ENCODE results near the gene FAU. TPM values are rescaled to one million over a fixed set of nuclear protein-coding genes. Genes with fewer than 3 reads are reported as not detected.

Gene FAU
- polyA plus RNA-seq, 2 of the 4 experiments (the other 2 are of a cell fraction) = 591 to 878 TPM

DNA sequence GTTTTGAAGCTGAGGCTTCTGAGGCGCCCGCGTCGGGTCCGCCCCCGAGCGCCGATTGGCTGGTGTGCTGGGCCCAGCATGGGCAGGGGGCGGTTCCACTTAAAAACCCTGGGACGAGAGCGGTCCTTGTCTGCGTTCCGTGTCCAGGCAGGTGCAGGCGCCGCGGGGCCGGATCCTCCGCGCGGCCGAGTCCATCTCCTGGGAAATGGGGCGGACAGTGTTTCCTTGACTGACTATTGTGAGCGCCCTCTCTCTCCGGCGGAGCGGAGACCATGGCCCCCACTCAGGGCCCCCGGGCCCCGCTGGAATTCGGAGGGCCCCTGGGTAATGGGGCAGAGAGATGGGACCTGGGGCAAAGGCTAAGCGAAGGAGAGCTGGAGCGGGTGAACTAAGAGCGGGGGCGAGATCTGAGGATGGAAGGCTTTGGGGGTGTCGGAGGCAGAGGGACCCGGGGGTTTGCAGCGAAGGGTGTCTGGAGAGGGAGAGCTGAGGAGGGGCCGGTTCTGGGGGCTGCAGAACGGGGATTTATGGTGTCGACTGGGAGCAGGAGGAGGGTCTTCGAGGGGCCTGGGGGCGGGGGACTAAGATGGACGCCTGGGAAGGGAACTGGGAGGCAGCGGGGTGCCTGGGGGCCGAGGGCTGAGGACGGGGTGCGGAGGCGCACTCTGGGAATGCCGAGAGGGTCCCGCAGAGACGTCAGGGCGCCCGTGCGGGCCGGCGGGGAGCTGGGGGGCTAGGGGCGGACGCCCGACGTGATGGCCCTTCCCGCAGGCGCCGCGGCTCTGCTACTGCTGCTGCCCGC, 10.0 kb downstream of the FAU start, which contains the start of gene TM7SF2:
TM7SF2 (plus strand) TSS at position 129 of the 802 bp plus-strand sequence; CDS start at position 273, 144 bp downstream.
- FAIRE-seq = no peak
- DNase-seq (ENCODE audit: low read depth in 1 of 2, low spot score in 1 of 2) = peak; percentile 95 to 97
- ChIA-PET CTCF (interaction anchor here (0.6 to 6.6 kb wide), 30 partner anchors 8 to 311 kb away, joined by 3 to 153 read pairs (median 6); partner anchors contain the start of genes ARL2, CDCA5, FAU and MRPL49), POLR2A (interaction anchor here (0.5 to 3.4 kb wide), 19 partner anchors 9 to 453 kb away, joined by 3 to 24 read pairs (median 3); partner anchors contain the start of genes ARL2, CDC42BPG, DPF2 and FAU)
- peaks cover 31% of the 10 kb centered on the region; the same call in 2 of the 3 replicates for H3K4me1 ChIP-seq
- H3K9me3 ChIP-seq = no peaks in the 10 kb centered on the region
- TF ChIP-seq ESRRA (IDR thresholded peaks at IDR 0.05; ENCODE audit: borderline replicate concordance, low read length) (no peak), ZC3H11A (IDR thresholded peaks at IDR 0.05) (no peak), JUNB (IDR thresholded peaks at IDR 0.05) (no peak), FOSL2 (IDR thresholded peaks at IDR 0.05) (no peak), FOSL2 (CRISPR knock-in tag; IDR thresholded peaks at IDR 0.05) (no peak), POLR2AphosphoS2 (conservative IDR thresholded peaks at IDR 0.05; ENCODE audit: low read length) (0 out of 2 replicates have a peak, but pooled peaks have one; percentile 64), KDM5A (IDR thresholded peaks at IDR 0.05) (no peak), HOXB5 (CRISPR knock-in tag; IDR thresholded peaks at IDR 0.05) (0 out of 2 replicates have a peak, but pooled peaks have one; percentile 46), ZNF302 (CRISPR knock-in tag; IDR thresholded peaks at IDR 0.05) (no peak), SMC3 (IDR thresholded peaks at IDR 0.05) (no peak), NFE2L2 (conservative IDR thresholded peaks at IDR 0.05; ENCODE audit: low read length) (no peak), CBX8 (IDR thresholded peaks at IDR 0.05) (no peak), JUN (IDR thresholded peaks at IDR 0.05) (peak; percentile 41 to 64; a peak in 4 of 5 replicates), CHD2 (IDR thresholded peaks at IDR 0.05; ENCODE audit: low read length, partially characterized antibody) (no peak), FOSB (CRISPR knock-in tag; IDR thresholded peaks at IDR 0.05) (no peak), PHF8 (IDR thresholded peaks at IDR 0.05; ENCODE audit: borderline replicate concordance, low read depth) (peak; percentile 56; the same call in 1 of the 2 replicates), GATA3 (IDR thresholded peaks at IDR 0.05; ENCODE audit: borderline replicate concordance) (peak; percentile 9; the same call in 1 of the 2 replicates), TFCP2L1 (CRISPR knock-in tag; IDR thresholded peaks at IDR 0.05) (peak; percentile 19; the same call in 1 of the 2 replicates), KDM1A (IDR thresholded peaks at IDR 0.05; ENCODE audit: low read depth) (no peak), POLR2A (IDR thresholded peaks at IDR 0.05; ENCODE audit: low read length) (peak; percentile 93)
- TF ChIP-seq, protein P1, sequence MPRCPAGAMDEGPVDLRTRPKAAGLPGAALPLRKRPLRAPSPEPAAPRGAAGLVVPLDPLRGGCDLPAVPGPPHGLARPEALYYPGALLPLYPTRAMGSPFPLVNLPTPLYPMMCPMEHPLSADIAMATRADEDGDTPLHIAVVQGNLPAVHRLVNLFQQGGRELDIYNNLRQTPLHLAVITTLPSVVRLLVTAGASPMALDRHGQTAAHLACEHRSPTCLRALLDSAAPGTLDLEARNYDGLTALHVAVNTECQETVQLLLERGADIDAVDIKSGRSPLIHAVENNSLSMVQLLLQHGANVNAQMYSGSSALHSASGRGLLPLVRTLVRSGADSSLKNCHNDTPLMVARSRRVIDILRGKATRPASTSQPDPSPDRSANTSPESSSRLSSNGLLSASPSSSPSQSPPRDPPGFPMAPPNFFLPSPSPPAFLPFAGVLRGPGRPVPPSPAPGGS (IDR thresholded peaks at IDR 0.05) = peak; percentile 87; the same call in 2 of the 3 replicates
- TF ChIP-seq, protein P2, sequence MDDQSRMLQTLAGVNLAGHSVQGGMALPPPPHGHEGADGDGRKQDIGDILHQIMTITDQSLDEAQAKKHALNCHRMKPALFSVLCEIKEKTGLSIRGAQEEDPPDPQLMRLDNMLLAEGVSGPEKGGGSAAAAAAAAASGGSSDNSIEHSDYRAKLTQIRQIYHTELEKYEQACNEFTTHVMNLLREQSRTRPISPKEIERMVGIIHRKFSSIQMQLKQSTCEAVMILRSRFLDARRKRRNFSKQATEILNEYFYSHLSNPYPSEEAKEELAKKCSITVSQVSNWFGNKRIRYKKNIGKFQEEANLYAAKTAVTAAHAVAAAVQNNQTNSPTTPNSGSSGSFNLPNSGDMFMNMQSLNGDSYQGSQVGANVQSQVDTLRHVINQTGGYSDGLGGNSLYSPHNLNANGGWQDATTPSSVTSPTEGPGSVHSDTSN (IDR thresholded peaks at IDR 0.05) = peak; percentile 75
- TF ChIP-seq, protein P3, sequence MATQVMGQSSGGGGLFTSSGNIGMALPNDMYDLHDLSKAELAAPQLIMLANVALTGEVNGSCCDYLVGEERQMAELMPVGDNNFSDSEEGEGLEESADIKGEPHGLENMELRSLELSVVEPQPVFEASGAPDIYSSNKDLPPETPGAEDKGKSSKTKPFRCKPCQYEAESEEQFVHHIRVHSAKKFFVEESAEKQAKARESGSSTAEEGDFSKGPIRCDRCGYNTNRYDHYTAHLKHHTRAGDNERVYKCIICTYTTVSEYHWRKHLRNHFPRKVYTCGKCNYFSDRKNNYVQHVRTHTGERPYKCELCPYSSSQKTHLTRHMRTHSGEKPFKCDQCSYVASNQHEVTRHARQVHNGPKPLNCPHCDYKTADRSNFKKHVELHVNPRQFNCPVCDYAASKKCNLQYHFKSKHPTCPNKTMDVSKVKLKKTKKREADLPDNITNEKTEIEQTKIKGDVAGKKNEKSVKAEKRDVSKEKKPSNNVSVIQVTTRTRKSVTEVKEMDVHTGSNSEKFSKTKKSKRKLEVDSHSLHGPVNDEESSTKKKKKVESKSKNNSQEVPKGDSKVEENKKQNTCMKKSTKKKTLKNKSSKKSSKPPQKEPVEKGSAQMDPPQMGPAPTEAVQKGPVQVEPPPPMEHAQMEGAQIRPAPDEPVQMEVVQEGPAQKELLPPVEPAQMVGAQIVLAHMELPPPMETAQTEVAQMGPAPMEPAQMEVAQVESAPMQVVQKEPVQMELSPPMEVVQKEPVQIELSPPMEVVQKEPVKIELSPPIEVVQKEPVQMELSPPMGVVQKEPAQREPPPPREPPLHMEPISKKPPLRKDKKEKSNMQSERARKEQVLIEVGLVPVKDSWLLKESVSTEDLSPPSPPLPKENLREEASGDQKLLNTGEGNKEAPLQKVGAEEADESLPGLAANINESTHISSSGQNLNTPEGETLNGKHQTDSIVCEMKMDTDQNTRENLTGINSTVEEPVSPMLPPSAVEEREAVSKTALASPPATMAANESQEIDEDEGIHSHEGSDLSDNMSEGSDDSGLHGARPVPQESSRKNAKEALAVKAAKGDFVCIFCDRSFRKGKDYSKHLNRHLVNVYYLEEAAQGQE (IDR thresholded peaks at IDR 0.05) = no peak
- H3K4me2 ChIP-seq = peak within 1 kb of the TSS; percentile 100
- peak within 1 kb of the TSS; percentile 52 for H3K4me3 ChIP-seq
- WGBS (ENCODE audit: missing lambda C conversion rate) = 2% methylated on average over 38 of the region's 64 CpGs
- H3K27ac ChIP-seq = peak within 1 kb of the TSS; percentile 73 to 88
- ATAC-seq = peak; percentile 63 to 86

All from A549 (cell line).